BLaER1 (cell line): ENCODE data around the gene TRIM52.

ENCODE experiments used
- H3K27ac ChIP-seq: shearing (Covaris generic); formaldehyde crosslinking; 2 replicates; pipeline ENCODE4 v1.8.1; 2022
- H3K27me3 ChIP-seq: shearing (Covaris generic); formaldehyde crosslinking; 2 replicates; pipeline ENCODE4 v1.8.1; 2022
- H3K36me3 ChIP-seq: shearing (Covaris generic); formaldehyde crosslinking; 2 replicates; pipeline ENCODE4 v1.8.1; 2022
- H3K4me1 ChIP-seq: shearing (Covaris generic); formaldehyde crosslinking; 2 replicates; pipeline ENCODE4 v1.8.1; 2022
- H3K4me2 ChIP-seq: shearing (Covaris generic); formaldehyde crosslinking; 2 replicates; pipeline ENCODE4 v1.8.1; 2022
- H3K4me3 ChIP-seq: shearing (Covaris generic); formaldehyde crosslinking; 2 replicates; pipeline ENCODE4 v1.8.1; 2022
- H3K9ac ChIP-seq: shearing (Covaris generic); formaldehyde crosslinking; 2 replicates; pipeline ENCODE4 v1.8.1; 2022
- H3K9me3 ChIP-seq: shearing (Covaris generic); formaldehyde crosslinking; 2 replicates; pipeline ENCODE4 v1.8.1; 2022
- H4K20me1 ChIP-seq: shearing (Covaris generic); formaldehyde crosslinking; 2 replicates; pipeline ENCODE4 v1.8.1; 2022
- Cebpa-rat ChIP-seq: shearing (Covaris generic); IDR thresholded peaks from 2 replicates; pipeline ENCODE4 v1.8.1; 2022

Gene TRIM52

DNA sequence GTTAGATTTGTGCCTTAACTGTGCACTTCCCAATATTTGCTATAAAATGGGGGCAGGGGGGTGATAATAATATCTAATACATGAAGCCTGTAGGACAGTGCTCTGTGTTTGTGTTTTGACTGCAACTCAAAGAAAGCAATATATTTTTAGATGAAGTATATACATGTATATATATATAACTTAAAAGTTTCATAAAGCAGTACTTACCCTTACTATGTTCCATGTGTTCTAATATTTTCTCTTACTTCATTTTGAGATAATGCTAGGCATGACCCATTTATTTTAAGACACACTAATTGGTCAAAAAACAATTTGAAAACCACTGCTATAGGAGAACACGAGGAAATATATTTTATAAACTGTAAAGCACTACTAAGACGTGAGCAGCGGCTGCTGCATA, 2.4 kb downstream of the TRIM52 start:
- Histone ChIP-seq H3K27me3 (no peaks in the 10 kb centered on the region), H3K4me1 (peaks cover 59% of the 10 kb centered on the region), H3K27ac (no peak overlapping the region), H4K20me1 (peaks cover 82% of the 10 kb centered on the region), H3K9me3 (no peaks in the 10 kb centered on the region), H3K36me3 (peaks cover 56% of the 10 kb centered on the region), H3K4me3 (peak overlapping the region; percentile 95), H3K9ac (peak overlapping the region; percentile 100), H3K4me2 (peak overlapping the region; percentile 94)
- TF ChIP-seq Cebpa-rat: no peak

DNA sequence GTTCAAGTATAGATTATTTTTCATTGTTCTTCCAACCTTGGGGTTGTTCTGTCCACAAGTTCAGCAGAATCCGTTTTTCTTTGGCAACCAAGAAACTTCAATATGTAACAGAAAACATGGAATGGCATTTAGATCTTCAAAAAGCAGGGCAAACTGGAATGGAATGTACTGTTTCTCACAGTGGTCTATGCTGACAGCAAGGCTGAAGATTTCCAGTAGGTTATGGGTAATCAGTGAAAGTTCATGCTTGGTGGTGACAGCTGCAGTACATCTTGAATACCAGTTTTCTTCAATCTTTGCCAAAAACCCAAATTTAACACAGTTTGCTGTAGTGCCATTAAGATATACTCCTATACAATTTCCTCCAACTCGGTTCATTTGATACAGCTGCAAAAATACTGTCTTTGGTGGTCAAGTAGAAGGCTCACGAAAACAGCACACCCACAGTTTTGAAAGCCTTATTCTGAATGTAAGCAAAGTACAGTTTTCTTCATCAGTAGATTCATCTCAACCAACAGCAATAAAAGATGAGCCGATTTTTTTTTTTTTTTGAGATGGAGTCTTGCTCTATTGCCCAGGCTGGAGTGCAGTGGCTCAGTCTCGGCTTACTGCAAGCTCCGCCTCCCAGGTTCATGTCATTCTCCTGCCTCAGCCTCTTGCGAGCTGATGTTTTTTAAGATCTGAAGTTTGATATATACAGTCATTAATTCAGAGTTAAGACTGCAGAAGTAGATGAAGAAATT, 4.9 kb downstream of the TRIM52 start:
- Histone ChIP-seq H3K4me2 (no peak overlapping the region), H3K9ac (no peak overlapping the region), H3K4me1 (peaks cover 71% of the 10 kb centered on the region), H3K4me3 (no peak overlapping the region), H3K9me3 (no peaks in the 10 kb centered on the region), H3K27me3 (no peaks in the 10 kb centered on the region), H3K27ac (no peak overlapping the region), H3K36me3 (peaks cover 69% of the 10 kb centered on the region), H4K20me1 (peaks cover 95% of the 10 kb centered on the region)
- TF ChIP-seq Cebpa-rat: no peak

DNA sequence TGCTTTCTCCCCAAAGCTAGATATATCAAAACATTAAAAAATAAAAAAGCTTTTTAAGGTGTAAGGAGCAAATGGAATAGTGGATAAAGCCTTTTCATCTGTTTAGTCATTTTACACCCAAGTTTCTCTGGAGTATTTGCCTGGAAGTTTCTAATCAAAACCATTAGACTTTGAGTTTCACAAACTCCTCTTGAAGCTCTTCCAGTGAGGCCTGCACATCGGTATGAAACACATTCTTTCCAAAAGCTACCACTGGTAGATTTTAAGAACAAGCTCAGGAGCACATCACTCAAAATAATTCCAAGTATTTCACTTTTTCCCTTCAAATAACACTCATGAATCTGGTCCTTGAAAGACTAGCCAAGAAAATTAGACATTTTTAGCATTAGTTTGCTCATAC, 5.7 kb downstream of the TRIM52 start:
- Histone ChIP-seq H3K9me3 (no peaks in the 10 kb centered on the region), H4K20me1 (peaks cover 100% of the 10 kb centered on the region), H3K4me2 (no peak overlapping the region), H3K4me3 (no peak overlapping the region), H3K9ac (no peak overlapping the region), H3K27ac (no peak overlapping the region), H3K4me1 (peaks cover 77% of the 10 kb centered on the region), H3K27me3 (no peaks in the 10 kb centered on the region), H3K36me3 (peaks cover 76% of the 10 kb centered on the region)
- TF ChIP-seq Cebpa-rat: no peak

DNA sequence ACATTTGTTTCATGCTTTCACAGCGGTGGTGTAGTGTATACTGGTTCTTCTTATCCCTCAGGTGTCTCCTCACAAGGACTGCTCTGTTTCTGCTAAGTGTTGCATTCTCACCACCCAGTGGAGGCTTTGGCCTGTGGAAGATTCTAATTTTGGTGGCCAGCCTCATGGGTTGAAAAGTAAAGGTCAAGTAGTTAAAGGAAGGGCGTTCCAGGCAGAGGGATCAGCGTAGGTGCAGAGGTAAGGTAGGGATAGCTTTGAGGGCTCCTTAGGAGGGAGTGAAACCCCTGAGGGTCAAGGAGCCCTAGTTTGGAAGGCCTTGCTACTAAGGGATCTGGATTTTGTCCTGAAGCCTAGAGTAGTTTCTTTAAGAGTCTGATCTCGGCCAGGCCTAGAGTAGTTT, 12.7 kb downstream of the TRIM52 start:
- TF ChIP-seq Cebpa-rat: no peak
- Histone ChIP-seq H3K27me3 (no peaks in the 10 kb centered on the region), H3K9ac (peak overlapping the region; percentile 100), H4K20me1 (peaks cover 67% of the 10 kb centered on the region), H3K4me2 (peak overlapping the region; percentile 99), H3K27ac (peak overlapping the region; percentile 64; the same call in 1 of the 2 replicates), H3K36me3 (peaks cover 37% of the 10 kb centered on the region), H3K4me3 (peak overlapping the region; percentile 97), H3K4me1 (peaks cover 75% of the 10 kb centered on the region), H3K9me3 (no peaks in the 10 kb centered on the region)

DNA sequence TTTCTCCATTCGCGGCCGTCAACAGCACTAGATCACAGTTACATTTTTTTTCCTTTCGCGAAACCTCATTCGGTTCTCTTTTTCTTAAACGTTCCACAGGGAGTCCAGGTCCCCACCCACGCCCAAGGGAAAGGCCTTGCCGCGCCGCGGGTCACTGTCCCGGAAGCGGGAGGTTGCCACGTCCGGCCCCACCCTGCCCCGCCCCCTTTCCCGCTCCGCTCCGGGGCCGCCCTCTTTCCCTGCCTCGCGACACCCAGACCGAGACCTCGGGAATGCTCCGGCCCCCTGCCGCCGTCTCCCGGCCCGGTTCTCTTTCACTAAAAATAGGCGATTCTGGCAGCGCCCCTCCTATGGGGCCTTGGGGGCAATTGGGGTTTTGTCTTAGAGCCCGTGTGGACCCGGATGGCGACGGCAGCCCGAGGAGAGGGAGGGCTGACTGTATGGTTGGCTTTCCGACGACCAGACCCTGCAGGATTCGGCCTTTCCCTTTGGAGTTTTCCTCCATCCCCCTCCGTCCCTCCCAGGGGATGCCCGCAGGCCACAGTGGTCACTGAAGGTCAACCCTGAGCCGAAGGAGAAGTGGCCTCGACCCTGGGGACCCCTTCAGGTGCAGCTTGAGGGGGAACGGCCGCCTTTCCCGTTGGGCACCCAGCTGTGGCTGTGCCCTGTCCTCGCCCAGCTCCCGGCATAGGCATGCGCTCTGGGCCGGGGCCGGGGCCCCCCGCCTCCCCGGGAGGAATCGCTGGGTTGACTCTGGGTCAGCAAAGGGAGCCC, 14.5 kb downstream of the TRIM52 start:
- H3K9ac ChIP-seq: peak overlapping the region; percentile 100
- H3K27me3 ChIP-seq: no peaks in the 10 kb centered on the region
- peaks cover 72% of the 10 kb centered on the region for H3K4me1 ChIP-seq
- H3K4me3 ChIP-seq: peak overlapping the region; percentile 97
- H3K36me3 ChIP-seq: peaks cover 38% of the 10 kb centered on the region
- H4K20me1 ChIP-seq: peaks cover 67% of the 10 kb centered on the region
- TF ChIP-seq Cebpa-rat: no peak
- H3K4me2 ChIP-seq: peak overlapping the region; percentile 99
- peak overlapping the region; percentile 97 for H3K27ac ChIP-seq
- H3K9me3 ChIP-seq: no peaks in the 10 kb centered on the region

DNA sequence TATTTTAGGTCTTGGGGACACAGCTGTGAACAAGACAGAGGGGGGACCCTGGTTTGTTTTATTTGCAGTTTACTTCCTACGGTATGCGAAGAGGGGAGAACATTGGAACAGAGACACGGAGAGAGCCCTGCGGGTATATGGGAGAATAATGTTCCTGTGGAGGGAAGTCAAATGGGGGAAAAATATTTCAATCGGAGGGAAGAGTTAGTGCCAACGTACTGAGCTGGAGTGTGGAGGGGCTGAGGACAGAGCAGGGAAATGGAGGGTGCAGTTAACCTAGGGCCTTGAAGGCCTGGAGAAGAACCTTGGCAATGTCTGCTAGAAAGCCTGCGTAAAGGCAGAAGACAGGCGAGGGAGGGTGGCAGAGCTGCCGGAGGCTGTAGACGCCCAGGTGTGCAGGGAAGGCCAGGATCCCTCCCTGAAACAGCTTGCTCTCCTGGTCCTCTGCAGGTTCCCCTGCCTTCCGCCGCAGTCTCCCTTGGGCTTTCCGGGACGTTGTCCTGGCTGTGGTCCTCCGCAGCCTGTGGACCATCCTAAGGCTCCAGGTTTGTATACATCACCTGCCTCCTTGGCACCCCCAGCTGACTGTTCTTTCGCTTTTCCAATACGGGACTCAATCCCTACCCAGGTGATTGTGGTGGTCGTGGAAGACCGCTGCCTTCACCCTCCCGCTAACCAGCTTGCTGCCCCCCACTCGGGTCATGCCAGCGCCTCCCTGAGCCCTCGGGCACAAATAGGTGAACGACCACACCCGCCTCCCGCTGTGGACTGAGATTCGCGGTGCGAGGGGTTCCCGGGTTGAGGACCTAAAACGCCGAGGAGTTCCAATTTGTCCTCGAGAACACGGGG, 15.3 kb downstream of the TRIM52 start:
- Histone ChIP-seq H3K27ac (peak overlapping the region; percentile 97), H3K4me1 (peaks cover 72% of the 10 kb centered on the region), H4K20me1 (peaks cover 67% of the 10 kb centered on the region), H3K9me3 (no peaks in the 10 kb centered on the region), H3K9ac (peak overlapping the region; percentile 100), H3K36me3 (peaks cover 38% of the 10 kb centered on the region), H3K27me3 (no peaks in the 10 kb centered on the region), H3K4me2 (peak overlapping the region; percentile 99), H3K4me3 (peak overlapping the region; percentile 97)
- TF ChIP-seq Cebpa-rat: no peak

DNA sequence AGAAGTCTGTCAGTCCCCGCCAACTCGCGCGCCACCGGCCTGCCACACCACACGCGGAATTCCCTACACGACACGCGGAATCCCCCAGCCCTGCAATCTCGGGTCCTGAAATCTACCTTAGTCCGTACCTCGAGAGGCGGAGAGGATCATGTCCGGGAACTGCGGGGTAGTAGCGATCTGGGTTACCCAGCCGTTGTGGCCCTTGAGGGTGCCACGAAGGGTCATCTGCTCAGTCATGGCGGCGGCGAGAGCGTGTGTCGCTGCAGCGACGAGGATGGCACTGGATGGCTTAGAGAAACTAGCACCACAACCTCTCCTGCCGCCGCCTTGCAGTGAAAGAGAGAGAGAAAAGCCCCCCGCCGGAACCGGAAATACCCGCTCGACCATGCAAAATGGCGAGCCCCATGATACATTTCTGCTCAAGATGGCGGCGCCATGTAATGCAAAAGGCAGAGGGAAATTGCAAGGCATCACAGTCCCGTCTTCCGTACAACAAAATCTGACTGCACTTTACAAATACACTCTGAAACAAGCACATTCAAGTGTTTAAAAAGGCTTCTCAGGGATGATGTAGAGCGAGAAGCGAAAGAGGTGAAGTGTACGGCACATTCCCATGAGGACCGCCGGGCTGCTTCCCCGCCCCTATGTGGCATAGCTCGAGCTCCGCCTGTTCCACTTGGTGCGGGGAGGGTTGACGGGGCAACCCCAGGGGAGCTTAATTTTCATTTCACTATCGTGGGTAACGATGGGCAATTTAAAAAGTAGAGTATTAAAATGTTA, 17.2 kb downstream of the TRIM52 start, which contains the start of gene RACK1:
Gene RACK1, minus strand, starts transcription at position 343 of the 780 bp plus-strand sequence. Its CDS starts 106 bp downstream, at position 237.
- no peak for TF ChIP-seq Cebpa-rat
- Histone ChIP-seq H3K27me3 (no peaks in the 10 kb centered on the region; the same call in 1 of the 2 replicates), H3K4me2 (peak within 1 kb of the TSS; percentile 99), H4K20me1 (peaks cover 67% of the 10 kb centered on the region), H3K9me3 (no peaks in the 10 kb centered on the region), H3K4me3 (peak within 1 kb of the TSS; percentile 97), H3K4me1 (peaks cover 70% of the 10 kb centered on the region), H3K36me3 (peaks cover 45% of the 10 kb centered on the region), H3K9ac (peak within 1 kb of the TSS; percentile 100), H3K27ac (peak within 1 kb of the TSS; percentile 97)

DNA sequence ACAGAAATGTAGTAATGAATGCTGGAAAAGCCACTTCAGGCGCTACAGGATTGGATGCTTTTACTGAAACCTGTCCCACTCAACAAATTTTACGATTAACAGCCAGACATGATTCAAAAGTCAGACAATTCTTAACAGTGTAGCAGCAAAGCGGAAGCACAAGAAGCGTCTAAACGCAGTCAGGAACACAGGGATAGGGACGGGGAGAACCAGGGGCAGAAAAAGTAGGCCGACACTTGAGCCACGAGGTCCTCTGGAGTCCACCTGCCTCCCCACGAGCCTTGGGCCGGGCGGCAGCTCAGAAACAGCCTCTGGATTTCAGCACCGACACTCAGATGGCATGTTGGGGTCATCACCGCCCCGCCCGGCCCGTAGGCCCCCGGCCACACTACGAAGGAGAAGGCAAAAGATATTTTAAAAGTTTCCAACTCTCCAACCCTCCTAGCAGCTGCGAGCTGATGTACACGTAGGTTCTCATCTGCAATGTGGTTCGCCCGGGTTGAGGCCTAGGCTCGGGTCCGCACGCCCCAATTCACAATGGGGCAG, 17.9 kb downstream of the TRIM52 start:
- H3K4me2 ChIP-seq: peak overlapping the region; percentile 98
- H3K9me3 ChIP-seq: no peaks in the 10 kb centered on the region
- peak overlapping the region; percentile 100 for H3K9ac ChIP-seq
- peaks cover 51% of the 10 kb centered on the region for H3K36me3 ChIP-seq
- H3K27ac ChIP-seq: peak overlapping the region; percentile 97
- H4K20me1 ChIP-seq: peaks cover 67% of the 10 kb centered on the region
- H3K27me3 ChIP-seq: no peaks in the 10 kb centered on the region; the same call in 1 of the 2 replicates
- TF ChIP-seq Cebpa-rat: no peak
- peak overlapping the region; percentile 97 for H3K4me3 ChIP-seq
- peaks cover 68% of the 10 kb centered on the region for H3K4me1 ChIP-seq
